GM21825 (cell line): ENCODE measurements around the gene ENO3.
A peak's percentile ranks its signal among the peaks of the same experiment; 100 is the strongest.

Experiments
- ATAC-seq: cut with Tn5 transposase; IDR thresholded peaks from one replicate; pipeline ENCODE4 v1.9.1; 2021; ENCODE audit warnings: mild to moderate bottlenecking, moderate library complexity; ENCODE audit not compliant: unreplicated experiment

ENO3 gene

DNA sequence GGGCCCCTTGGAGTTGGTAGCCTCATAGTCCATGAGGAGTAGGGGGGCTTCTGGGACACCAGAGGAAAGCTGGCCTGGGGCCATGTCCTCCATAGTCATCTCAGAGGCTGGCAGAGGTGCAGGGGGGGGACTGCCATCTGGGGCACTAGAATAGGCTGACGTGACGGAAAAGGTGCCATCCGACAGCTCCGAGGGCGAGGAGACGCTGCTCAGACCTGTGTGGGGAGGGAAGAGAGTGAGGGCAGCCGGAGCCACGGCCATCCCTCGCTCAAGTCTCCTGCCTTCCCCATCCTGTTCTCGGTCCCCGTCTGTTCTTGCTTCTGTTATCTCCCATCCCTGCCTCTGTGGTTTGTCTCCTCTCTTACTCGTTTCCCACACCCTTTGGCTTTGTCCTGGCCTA, 21.4 kb downstream of the ENO3 start:
- ATAC-seq: no peak

DNA sequence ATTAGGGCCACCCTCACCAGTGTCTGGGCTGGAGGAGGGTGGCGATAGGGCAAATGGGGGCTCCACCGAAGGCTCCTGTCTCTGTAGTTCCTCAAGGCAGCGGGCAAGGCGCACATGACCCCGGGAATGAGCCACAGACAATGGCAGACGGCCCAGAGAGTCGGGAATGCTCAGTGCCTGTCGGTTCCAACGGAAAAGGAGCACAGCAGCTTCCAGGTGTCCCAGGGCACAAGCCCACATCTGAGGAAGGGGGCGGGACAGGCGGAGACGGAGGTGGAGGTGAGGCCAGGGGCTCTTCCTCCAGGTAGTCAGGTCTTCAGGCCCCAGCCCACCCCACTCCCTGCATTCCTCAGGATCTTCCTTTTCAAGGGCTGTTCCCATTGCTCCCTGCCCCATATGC, 21.8 kb downstream of the ENO3 start:
- no peak for ATAC-seq

DNA sequence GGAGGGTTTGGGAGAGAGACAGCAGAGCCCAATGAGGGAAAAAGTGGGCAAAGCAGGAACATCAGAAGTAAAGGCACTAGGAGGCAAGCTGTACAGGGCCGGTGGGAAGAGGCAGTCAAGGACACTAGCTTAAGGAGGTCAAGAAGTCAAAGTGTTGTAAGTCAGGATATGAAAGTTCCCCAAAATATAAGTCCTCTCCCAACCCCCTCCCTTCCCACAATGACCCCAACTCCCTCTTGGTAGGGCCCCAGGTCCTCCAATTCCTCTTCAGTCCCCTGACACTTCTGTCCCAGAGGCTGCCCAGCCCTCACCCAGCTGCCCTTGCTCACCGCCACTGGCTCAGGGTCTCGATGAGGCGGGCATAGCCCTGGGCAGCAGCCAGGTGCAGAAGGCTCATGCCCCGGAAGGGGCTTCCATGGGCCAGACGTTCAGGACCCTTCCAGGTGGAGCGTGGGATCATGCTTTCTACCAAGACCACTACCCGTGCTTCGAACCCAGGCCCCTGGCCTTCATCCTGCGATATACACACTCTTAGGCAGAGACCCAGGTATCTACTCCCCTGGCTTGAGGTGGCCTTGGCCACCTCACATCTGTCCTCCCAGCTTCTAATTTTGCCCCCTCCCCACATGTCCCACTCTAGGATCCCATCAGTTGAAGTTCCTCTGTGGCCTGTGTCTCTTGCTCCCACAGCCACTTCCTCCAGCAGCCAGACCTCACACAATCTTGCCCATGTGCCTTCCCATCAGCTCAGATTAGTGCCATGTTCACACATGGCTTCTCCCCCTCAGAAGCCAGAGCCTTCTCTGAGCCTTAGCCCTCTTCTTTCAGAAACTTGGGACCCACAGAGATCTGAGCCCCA, 22.6 kb downstream of the ENO3 start:
- ATAC-seq: no peak

DNA sequence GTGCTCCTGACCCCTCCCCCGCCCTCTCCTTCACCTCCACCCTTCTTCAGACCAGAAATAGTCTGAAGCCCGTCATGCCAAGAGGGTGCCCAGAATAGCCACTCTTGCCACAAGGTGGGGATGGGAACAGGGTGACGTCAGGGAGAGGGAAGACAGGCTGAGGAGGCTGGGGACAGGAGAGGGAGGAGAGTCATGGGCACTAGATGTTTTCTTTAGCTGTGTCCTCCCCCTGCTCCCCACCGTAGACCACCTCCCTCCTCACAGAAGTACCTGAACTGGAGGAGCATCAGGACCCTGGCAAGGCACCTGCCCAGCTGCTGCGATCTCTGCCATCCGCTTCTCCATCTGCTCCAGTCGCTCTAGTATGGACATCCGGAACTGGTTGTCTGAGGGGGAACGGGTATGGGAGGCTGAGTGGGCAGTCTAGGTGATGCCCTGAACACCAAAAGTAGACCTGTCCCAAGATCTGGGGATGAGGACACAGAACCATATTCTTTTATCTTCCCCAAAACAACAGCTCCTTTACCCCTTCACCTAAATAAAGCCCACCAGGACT, 23.3 kb downstream of the ENO3 start:
- no peak for ATAC-seq

DNA sequence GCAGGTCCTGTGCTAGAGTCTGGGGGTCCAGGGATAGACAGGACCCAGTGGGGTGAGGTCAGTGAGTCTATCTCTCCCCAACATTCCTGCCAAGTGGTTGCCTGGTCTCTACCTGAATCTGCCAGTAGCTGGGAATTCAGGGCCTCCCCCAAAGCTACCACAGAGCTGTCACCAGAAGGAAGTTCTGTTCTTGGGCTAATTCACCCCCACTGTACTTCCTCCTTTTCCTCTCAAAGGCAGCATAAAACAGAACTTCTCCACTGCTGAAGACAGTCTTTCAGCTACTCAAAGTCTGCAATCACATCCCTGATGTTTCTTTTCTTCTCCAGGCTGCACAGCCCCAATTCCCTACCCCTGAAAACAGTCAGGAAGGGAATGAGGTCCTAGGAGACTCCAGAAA, 27.8 kb downstream of the ENO3 start:
- ATAC-seq: no peak

DNA sequence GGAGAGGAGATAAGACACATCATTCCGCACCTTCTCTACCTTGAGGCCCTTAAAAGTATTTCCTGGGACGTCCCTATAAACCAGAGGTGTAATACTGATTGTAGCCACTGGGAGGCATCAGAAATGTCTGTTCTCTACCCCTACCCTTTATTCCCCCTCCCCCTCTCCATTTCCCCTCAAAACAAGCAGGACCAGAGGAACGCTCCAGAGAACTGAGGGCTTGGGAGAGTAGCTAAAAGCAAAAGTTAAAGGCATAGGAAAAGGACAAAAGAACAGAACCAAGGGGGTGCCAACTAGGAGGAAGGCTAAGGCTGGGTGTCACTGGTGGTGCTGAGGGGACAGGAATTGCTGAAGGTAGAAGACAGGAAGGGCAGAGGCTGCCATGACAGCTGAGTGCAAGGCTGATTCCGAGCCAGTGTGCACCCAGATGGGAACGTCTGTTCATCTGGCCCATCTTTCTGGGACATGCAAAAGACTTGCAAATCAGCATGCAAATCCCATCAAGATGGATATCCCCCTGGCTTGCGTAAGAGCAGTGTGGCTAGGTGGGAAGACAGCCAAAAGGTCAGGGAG, 29.8 kb downstream of the ENO3 start:
- ATAC-seq: no peak

DNA sequence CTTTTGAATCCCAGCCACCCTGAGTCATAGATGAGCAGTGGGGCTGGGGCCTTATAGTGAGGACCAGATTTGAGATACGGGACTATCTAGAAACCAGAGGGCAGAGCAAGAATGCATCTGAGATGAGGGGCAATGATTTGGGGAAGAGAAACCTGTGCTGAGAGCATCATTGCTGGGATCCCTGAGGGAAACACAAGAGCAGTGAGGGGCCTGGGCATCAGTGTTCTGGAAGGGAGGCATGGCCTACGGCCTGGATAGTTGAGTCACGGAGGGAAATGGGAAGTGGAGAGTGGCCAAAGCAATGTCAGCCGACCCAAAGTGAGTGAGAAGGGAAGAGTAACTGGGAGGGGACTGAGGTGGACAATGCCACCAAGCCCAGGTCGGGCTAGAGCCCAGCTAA, 31.4 kb downstream of the ENO3 start:
- ATAC-seq: no peak

DNA sequence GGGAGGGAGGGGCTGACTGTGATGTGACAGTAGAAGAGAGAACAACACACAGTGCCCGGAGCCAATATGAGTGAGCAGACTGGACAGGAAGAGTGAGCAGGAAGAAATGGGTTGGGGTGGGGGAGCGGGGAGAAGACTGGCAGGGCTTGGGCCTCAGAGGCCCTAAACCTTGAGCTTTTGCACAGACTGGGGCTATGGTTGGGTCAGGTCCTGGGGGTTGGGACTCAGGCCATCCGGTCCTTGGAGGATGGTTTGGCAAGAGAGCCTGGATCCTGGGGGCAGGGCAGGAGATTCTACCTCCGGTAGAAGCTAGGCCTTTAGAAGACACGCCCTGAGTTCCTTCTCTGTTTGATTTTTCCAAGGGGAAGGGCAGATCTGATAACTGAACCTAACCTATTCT, 35.5 kb downstream of the ENO3 start:
- ATAC-seq: no peak

DNA sequence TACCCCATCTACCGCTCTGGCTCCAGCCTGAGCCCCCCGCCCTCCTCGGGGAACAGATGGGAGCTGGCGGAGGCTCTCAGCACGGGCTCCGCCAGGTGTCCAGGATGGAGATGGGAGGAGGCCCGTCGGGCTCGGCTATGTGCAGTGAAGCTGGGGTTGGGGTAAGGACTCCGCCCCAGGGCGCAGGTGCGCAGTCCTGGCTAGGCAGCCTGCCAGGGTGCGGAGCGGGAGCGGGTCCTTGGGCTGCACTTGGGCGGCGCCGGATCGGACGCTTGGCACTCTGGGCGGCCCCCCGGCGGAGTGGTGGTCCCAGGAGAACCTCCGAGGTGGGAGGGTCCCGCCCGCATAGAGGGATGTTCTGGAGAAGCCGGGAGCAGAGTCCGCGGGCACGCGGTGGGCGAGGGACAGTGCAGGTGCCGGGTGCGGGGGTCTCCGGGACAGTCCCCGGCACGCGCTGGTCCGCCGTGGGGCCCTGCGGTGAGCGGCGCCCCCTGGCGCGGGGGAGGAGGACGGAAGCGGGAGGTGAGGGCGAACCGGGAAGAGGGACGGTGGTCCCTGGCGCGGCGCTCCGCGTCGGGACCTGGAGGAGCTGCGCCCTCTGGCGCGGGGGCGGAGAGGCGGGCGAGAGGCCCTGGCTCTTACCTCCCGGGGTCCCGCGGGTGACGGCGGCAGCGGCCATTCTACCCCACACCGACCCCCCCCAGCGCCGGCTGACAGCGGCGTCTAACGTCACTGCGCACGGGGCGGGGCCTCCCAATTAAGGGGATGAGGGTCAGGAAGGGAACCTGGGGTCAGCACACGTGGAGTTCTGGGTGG, 36.2 kb downstream of the ENO3 start, which contains the start of gene CAMTA2:
CAMTA2 (minus strand) TSS at position 725 of the 816 bp plus-strand sequence. CDS start 1,453 bp downstream, outside the sequence.
- ATAC-seq: peak; percentile 61

DNA sequence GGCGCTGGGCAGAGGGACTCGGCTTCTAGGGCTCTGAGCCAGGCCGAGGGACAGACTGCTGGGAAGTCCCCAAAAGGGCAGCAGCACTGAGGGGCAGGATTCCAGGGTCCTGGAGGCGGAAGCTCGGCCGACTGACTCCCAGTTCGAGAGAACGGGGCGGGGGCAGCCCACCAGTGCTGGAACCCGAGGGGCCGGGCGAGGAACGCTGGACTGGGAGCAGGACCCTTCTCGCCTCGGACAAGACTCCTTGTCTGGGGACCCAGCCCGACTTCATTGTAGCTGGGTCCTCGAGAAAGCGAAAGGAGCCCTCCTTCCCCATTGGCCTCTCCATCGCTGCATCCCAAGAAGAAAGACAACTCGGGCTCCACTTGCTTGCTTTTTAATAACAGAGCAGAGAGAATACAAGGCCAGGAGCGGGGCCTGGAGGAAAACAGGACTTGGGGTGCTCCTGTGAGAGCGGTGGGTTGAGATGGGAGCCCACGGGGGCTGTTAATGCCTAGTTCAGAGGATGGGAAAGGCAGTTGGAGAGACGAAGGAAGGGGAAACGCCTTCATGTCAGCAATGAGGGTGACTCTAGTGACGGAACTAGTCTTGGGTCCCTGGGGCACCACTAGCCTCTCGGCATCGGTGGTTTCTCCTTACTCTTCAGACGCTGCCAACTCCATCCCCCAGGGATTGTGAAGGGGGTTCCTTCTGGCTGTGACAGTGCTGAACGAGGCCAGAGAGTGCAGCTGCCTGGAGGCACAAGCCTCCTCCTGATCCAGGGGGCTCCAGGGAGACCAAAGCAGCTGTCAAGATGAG, 37.0 kb downstream of the ENO3 start:
- ATAC-seq: no peak

DNA sequence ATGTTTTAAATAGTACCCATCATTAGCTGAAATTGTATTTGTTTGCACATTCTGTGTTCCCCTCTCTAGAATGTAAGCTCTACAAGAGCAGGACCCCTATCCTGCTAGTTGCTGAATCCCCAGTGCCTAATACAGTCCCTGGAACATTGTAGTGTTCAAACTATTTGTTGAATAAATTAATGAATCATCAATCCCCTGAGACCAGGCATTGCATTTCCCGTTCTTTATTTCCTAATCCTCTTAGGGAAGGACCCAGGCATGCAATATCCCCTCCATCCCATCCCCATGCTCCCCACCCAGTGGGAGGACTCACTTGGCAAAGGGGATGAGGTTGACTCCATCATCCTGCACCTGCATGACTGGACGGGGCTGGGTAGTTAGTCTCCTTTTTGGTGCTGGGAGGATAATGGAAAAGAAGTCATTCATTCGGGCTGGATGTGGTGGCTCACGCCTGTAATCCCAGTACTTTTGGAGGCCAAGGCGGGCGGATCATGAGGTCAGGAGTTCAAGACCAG, 43.2 kb downstream of the ENO3 start:
- no peak for ATAC-seq

DNA sequence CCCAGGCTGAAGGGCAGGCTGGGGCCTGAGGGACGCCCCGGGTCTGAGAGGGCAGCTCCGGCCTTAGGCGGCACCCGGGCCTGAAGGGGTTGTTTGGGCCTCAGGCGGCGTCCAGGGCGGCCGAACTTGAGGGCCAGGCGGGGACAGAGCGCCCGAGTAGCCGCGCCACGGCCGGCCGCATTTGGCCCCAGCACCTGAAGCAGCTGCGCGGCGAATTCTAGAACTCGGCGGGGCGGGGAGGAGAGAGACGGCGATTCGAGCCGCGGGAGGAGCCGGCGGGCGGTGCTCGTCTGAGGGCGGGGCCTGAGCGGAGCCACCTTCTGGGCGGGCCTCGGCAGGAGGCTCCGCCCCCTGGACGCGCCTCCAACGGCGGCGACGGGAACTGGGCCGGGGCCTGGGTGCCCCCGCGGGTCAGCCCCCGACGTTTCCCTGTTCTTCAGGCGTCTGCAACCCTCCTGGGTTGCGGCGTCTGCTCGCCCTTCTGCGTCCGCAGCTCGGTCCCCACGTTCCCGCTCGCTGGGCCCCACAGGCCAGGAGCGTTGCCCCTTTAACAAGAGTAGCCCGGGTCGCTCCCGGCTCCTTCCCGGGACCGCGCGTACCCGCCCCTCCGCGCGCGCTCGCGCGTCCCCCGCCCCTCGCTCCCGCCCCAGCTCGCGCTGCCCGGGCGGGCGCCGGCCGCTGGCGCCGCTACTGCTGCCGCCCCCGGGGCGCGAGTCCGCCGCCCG, 46.5 kb downstream of the ENO3 start, which contains the start of the genes INCA1 and KIF1C:
INCA1 (minus strand) TSS at position 221 of the 725 bp plus-strand sequence. CDS start 3,085 bp downstream, outside the sequence.
KIF1C (plus strand) TSS at position 649 of the 725 bp plus-strand sequence. CDS start 2,297 bp downstream, outside the sequence.
- peak; percentile 79 for ATAC-seq

DNA sequence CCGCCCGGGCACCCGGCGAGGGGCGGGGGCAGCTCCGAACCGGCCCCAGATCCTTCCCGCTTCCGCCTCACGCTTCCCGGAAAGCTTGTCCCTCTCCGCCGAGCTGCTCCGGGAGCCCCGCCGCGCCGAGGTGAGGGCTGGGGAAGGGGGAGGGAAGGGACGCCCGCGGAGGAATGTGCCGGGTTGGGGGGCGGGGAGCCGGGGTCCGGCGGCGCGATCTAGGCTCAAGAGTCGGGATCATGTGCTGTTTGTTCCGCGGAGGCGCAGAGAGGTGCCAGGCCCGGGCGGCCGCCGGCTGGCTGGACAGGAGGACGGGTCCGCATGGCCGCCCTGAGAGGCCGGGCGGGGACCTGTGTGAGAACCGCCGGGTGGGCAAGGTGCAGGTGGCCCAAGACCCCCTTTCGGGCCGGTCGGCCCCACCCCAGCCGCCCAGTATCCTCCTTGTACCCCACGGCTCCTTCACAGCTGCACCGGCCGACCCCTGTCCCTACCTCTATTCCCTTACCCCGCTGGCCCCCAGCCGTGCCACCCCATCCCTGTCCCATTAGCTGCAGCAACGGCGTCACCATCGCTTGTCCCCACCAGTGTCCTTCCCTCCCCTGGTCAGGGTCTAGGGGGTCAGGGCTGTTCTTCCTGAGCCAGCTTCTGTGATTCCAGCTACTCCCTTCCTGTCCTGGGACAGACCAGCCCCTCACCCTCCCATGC, 47.3 kb downstream of the ENO3 start:
- peak; percentile 14 for ATAC-seq

DNA sequence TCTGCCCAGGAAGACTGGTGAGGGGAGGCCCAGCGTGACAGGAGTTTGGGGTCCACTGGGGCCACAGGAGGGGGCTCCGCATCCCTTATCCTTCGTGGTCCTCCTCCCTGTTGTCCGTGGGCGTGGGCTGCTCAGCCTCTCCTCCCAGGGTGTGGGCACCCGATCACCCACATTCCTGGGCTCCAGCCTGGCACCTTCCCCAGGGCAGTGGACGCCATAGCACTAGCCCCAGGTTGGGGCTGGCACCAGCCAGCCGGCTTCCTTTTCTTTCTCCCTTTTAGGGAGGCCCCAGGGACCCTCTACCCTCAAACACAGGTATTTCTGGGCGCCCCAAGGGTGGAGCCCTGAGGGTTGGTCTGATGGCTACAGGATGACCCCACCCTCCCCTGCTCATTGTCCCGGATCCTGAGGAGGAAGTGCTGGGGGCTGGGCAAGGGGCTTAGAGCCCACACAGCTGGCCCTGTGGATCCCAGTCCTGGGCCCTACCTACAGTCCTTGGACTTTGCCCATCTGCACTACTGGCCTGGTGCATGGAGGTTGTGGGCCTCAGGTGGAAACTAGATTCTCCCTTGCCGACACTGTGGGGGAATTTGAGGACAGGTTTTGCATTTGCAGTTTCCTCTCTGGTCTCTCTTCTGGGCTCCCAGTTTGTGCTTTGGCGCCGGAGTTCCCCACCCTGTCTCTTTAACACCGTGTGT, 48.0 kb downstream of the ENO3 start:
- no peak for ATAC-seq

DNA sequence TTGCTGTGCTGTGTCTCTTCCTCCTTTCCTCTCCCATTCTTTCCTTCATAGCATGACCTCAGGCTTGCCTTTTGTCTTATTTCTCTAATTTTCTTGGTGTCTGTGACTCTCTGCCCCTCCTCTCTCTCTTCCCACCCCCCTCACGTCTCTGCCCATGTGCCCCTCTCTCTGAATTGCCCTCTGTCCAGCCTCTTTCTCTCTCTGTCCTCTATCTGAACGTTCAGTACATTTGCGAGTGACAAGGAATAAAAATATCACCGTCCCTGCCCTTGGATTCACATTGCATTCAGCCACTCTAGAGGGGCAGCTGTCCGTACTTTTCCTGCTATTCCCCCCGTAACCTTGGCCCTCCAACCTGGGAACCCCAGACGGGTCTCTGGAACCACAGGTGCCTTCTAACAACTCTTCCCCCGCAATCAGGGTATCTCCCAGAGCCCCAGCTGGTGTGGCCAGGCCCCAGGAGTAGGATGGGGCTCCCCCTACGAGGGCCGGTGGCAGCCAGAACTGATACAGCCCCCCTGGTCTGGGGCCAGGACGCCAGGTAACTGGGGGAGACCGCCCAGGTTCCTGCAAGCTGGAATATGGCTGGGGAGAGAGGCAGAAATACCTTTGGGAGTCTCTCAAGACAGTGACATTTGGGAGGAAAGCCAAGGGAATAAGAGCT, 48.6 kb downstream of the ENO3 start:
- ATAC-seq: no peak

DNA sequence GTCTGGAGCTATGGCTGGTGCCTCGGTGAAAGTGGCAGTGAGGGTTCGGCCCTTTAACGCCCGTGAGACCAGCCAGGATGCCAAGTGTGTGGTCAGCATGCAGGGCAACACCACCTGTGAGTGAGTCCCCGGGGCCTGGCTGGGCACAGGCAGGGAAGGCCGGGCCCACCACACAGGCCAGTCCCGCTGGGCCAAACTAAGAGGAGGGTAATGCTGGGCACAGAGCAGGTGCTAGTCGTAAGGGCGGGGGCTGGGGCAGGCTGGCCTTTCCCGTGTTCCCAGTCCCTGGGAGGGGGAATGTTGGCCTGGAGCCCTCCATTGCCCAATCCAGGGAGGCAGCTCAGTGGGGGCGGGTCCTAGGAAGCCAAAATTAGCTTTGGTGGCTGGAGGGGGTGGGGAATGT, 49.3 kb downstream of the ENO3 start:
- no peak for ATAC-seq

DNA sequence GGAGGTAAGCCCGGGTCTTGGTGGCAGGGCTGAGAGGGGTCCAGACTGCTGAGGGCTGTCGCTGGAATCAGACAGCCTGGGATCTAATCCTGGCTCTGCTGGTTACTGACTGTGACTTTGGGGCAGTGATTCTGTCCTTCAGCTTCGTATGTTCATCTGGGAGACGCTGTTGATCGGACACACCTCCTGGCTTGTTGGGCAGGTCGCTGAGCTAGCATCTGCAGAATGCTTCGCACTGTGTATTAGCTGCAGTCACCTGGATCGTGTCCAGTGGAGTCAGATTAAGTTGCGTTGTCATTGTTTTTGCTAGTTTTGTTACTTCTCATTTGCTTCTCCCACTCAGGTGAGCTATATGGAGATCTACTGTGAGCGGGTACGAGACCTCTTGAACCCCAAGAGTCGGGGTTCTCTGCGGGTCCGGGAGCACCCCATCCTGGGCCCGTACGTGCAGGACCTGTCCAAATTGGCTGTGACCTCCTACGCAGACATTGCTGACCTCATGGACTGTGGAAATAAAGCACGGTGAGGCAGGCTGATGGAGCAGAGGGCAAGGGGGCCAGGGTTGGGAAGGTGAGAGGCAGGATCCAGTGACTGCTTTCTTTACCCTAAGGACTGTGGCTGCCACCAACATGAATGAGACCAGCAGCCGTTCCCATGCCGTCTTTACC, 51.3 kb downstream of the ENO3 start:
- no peak for ATAC-seq
